ENCODE results near the gene GRM1.

- no peak for TF ChIP-seq CTCF (IDR thresholded peaks at IDR 0.05)
- TF ChIP-seq POLR2A (IDR thresholded peaks at IDR 0.05), result no peak
These were observed 336.1 kb downstream of the GRM1 start for GRCh38 chr6:146364816-146365594.

Data from adrenal gland (tissue), 5 donors.